Parathyroid adenoma (tissue), 2 donors: ENCODE results near the gene SLC7A14.

Experiments
- H2AFZ ChIP-seq: fragments of 300-600 bp; sonication (generic); one replicate; pipeline ENCODE4 v1.7.0; 2017; ENCODE audit warnings: antibody characterized with exemption, mild to moderate bottlenecking
- H3K27ac ChIP-seq: fragments of 300-600 bp; sonication (generic); one replicate; pipeline ENCODE4 v1.7.0; 2017
- H3K27me3 ChIP-seq: fragments of 300-600 bp; sonication (generic); one replicate; pipeline ENCODE4 v1.7.0; 2017; ENCODE audit warnings: low read length; ENCODE audit not compliant: control insufficient read depth, insufficient read depth
- H3K36me3 ChIP-seq: fragments of 300-600 bp; sonication (generic); one replicate; pipeline ENCODE4 v1.7.0; 2017; ENCODE audit warnings: low read length; ENCODE audit not compliant: control insufficient read depth, insufficient read depth
- H3K4me1 ChIP-seq: fragments of 300-600 bp; sonication (generic); one replicate; pipeline ENCODE4 v1.7.0; 2017; ENCODE audit warnings: control low read depth
- H3K4me2 ChIP-seq: fragments of 300-600 bp; sonication (generic); one replicate; pipeline ENCODE4 v1.7.0; 2017; ENCODE audit warnings: low read length
- H3K4me3 ChIP-seq: fragments of 300-600 bp; sonication (generic); one replicate; pipeline ENCODE4 v1.7.0; 2017; ENCODE audit warnings: low read depth, low read length
- H3K79me2 ChIP-seq: fragments of 300-600 bp; sonication (generic); one replicate; pipeline ENCODE4 v1.7.0; 2017; ENCODE audit warnings: control low read depth
- H3K9ac ChIP-seq: fragments of 300-600 bp; sonication (generic); one replicate; pipeline ENCODE4 v1.7.0; 2017; ENCODE audit warnings: mild to moderate bottlenecking
- H3K9me3 ChIP-seq: fragments of 300-600 bp; sonication (generic); one replicate; pipeline ENCODE4 v1.7.0; 2017; ENCODE audit warnings: low read length; ENCODE audit not compliant: control insufficient read depth
- CTCF ChIP-seq: fragments of 300-600 bp; sonication (generic); IDR thresholded peaks from one replicate; pipeline ENCODE4 v1.7.0; 2017; ENCODE audit warnings: antibody characterized with exemption, mild to moderate bottlenecking
- donor health status: primary hyperparathyroidism.

SLC7A14 gene

DNA sequence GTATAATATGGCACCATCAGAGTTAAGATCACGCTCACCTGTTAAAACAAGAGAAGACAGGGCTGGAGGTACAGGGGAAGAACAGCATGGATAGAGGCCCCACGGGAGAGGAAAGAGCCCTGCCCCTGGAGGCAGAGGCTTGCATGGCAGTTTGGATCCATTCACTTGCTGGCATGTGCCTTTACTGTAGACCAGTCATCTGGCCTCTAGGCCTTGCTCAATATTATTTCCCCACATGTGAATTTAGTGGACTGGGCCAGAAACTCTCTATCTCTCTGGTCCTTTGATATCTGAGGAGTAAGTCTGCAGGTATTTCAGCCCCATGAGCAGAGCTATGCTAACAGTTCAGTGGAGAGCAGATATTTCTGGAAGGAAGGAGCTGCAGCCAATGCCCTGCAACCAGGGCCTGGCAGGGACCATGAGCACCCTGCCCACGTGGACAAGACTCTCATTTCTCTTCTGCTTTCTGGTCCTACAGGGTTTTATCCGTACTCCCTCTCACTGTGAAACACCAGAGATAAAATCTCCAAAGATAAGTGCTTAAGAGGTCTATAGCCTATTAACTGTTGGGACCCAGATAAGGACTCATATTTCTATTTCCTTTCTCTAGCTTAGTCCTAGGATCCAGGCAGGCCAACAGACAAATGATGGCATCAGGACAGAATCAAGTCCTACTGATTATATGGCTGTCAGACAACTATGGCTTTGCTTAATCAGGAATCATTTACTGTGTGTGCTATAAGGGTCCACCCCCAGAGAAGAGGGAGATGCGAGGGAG lies 102.2 kb downstream of the SLC7A14 start:
- Histone ChIP-seq H3K9me3 (no peaks in the 10 kb centered on the region), H3K9ac (no peak overlapping the region), H3K4me3 (no peak overlapping the region), H3K79me2 (no peaks in the 10 kb centered on the region), H3K4me1 (no peaks in the 10 kb centered on the region), H3K27me3 (no peaks in the 10 kb centered on the region), H3K4me2 (no peak overlapping the region), H3K27ac (no peak overlapping the region), H2AFZ (no peak overlapping the region), H3K36me3 (no peaks in the 10 kb centered on the region)
- no peak for TF ChIP-seq CTCF

GRCh38 chr3:170482199-170482598 lies 103.7 kb downstream of the SLC7A14 start:
- Histone ChIP-seq H3K4me2 (no peak overlapping the region), H3K27me3 (no peaks in the 10 kb centered on the region), H3K9ac (no peak overlapping the region), H3K36me3 (no peaks in the 10 kb centered on the region), H3K27ac (no peak overlapping the region), H2AFZ (no peak overlapping the region), H3K79me2 (no peaks in the 10 kb centered on the region), H3K4me1 (no peaks in the 10 kb centered on the region), H3K4me3 (no peak overlapping the region), H3K9me3 (no peaks in the 10 kb centered on the region)
- TF ChIP-seq CTCF, result no peak

GRCh38 chr3:170480111-170480510 lies 105.8 kb downstream of the SLC7A14 start:
- H3K4me3 ChIP-seq, result no peak overlapping the region
- H3K27ac ChIP-seq, result no peak overlapping the region
- no peak overlapping the region for H3K9ac ChIP-seq
- H3K36me3 ChIP-seq, result no peaks in the 10 kb centered on the region
- H3K4me2 ChIP-seq, result no peak overlapping the region
- no peak for TF ChIP-seq CTCF
- H3K79me2 ChIP-seq, result no peaks in the 10 kb centered on the region
- no peaks in the 10 kb centered on the region for H3K9me3 ChIP-seq
- no peak overlapping the region for H2AFZ ChIP-seq
- H3K27me3 ChIP-seq, result no peaks in the 10 kb centered on the region
- no peaks in the 10 kb centered on the region for H3K4me1 ChIP-seq

DNA sequence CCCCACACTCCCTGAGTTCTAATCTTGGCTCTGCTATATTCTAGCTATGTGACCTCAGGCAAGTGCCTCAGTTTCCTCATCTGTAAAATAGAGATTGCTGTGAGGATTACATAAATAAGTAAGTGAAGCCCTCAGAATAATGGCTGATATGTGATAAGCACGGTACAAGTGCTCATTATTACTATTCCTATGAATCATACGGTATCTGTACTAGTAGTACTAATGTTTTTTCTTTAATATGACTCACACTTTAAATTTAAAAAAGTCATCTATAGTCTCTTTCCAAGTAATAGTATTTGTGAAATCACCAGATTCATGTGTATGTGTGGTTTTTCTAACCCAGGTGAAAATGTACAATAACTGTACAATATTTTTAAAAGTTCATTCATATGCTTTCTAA lies 108.5 kb downstream of the SLC7A14 start:
- no peaks in the 10 kb centered on the region for H3K36me3 ChIP-seq

More for the DNA sequence above, 108.5 kb downstream of the SLC7A14 start:
- Histone ChIP-seq H3K27me3 (no peaks in the 10 kb centered on the region), H3K4me3 (no peak overlapping the region), H3K27ac (no peak overlapping the region), H3K4me1 (no peaks in the 10 kb centered on the region), H3K9ac (no peak overlapping the region), H3K79me2 (no peaks in the 10 kb centered on the region), H2AFZ (no peak overlapping the region), H3K9me3 (no peaks in the 10 kb centered on the region), H3K4me2 (no peak overlapping the region)
- TF ChIP-seq CTCF, result no peak
